GM06990 (cell line): ENCODE data around the gene GNG7.
"Not testable (repeated sequence)": the region's sequence is repeated elsewhere in the genome, so short reads cannot be mapped to it uniquely, and the experiment has no call there.

Source experiments
- DNase-seq: peaks from one replicate; pipeline ENCODE4 v3.0.0-alpha.2; 2011; ENCODE audit not compliant: insufficient read length; ENCODE audit errors: extremely low read depth
- H3K27me3 ChIP-seq: replicated peaks from 2 replicates; pipeline ENCODE4 v1.6.0; 2011; ENCODE audit warnings: low read length; ENCODE audit not compliant: control insufficient read depth, insufficient read depth
- H3K36me3 ChIP-seq: 2 replicates; pipeline ENCODE4 v1.5.1; 2011; ENCODE audit warnings: low read length; ENCODE audit not compliant: control insufficient read depth, insufficient read depth
- H3K4me3 ChIP-seq: replicated peaks from 2 replicates; pipeline ENCODE4 v1.5.1; 2011; ENCODE audit warnings: low read depth, mild to moderate bottlenecking, control low read depth, low read length
- CTCF ChIP-seq: IDR thresholded peaks from 2 replicates; pipeline ENCODE4 v1.5.1; 2011; ENCODE audit warnings: low read length, control low read depth, mild to moderate bottlenecking, inconsistent platforms; ENCODE audit not compliant: insufficient read depth, poor library complexity, severe bottlenecking

Gene GNG7

GRCh38 chr19:2511570-2511969 lies 190.9 kb downstream of the GNG7 start:
- no peaks in the 10 kb centered on the region; the same call in 1 of the 2 replicates for H3K36me3 ChIP-seq
- no peak for TF ChIP-seq CTCF
- no peak for DNase-seq
- no peak overlapping the region for H3K4me3 ChIP-seq
- no peaks in the 10 kb centered on the region for H3K27me3 ChIP-seq

- no peaks in the 10 kb centered on the region for H3K36me3 ChIP-seq
- no peaks in the 10 kb centered on the region for H3K27me3 ChIP-seq
- DNase-seq: no peak
- H3K4me3 ChIP-seq: no peak overlapping the region
- TF ChIP-seq CTCF: no peak
Observed at GRCh38 chr19:2509096-2509495, 193.4 kb downstream of the GNG7 start.

GRCh38 chr19:2507109-2507508 lies 195.4 kb downstream of the GNG7 start:
- TF ChIP-seq CTCF: no peak
- Histone ChIP-seq H3K4me3 (peak overlapping the region; percentile 8; the same call in 1 of the 2 replicates), H3K36me3 (no peaks in the 10 kb centered on the region), H3K27me3 (no peaks in the 10 kb centered on the region)
- DNase-seq: no peak

- DNase-seq, H3K4me3 ChIP-seq, H3K36me3 ChIP-seq, H3K27me3 ChIP-seq: not testable (repeated sequence)
Observed at GRCh38 chr19:2506656-2507055, 195.8 kb downstream of the GNG7 start.

GRCh38 chr19:2503521-2504109 lies 198.9 kb downstream of the GNG7 start:
- H3K4me3 ChIP-seq: no peak overlapping the region
- no peaks in the 10 kb centered on the region for H3K36me3 ChIP-seq
- H3K27me3 ChIP-seq: no peaks in the 10 kb centered on the region
- no peak for DNase-seq
- no peak for TF ChIP-seq CTCF

- H3K4me3 ChIP-seq: no peak overlapping the region
- TF ChIP-seq CTCF: no peak
- no peak for DNase-seq
- H3K27me3 ChIP-seq: no peaks in the 10 kb centered on the region
- H3K36me3 ChIP-seq: no peaks in the 10 kb centered on the region
Observed at GRCh38 chr19:2500841-2501261, 201.6 kb downstream of the GNG7 start.
